ENCODE data around the gene ADPRS.

ADPRS gene

DNA sequence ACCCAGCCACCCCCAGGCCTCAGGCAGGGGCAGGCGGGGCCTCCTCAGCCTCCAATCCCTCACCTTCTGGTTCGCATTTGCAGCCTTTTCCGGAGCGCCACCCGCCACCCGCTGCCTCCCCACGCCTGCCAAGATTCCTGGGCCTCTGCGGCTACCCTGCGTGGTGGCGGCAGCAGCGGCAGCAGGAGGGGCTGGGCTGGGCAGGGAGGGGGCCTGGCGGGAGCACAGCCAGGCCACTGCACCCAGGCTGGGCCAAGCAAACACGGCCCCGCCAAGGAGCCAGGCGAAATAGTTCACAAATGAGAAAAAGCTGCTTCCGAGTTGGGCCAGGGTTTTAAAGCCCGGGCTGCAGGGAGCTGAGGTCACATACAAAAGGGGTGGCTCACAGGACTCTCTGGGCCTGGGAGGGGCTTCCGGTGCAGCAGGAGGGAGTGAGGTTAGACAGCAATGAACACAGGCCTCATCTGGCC lies 26.5 kb downstream of the ADPRS start:
- H3K9ac ChIP-seq (ENCODE audit: low read depth, low read length) = no peak overlapping the region
- no peak overlapping the region for H2AFZ ChIP-seq (ENCODE audit: low read depth, low read length)

DNA sequence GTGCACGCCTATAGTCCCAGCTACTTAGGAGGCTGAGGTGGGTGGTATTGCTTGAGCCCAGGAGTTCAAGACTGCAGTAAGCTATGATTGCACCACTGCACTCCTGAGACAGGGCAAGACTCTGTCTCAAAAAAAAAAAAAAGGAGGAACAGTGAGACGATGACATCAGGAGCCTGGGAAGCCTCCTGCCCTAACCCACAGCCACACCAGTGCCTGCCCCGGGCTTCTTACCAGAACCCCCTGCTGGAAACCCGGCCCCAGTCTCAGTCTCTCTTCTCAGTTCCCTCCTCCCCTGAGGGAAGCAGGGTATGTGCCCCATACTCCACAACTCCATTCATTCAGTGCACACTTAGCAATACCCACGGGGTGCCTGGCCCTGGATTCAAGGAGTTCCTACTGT lies 27.2 kb downstream of the ADPRS start:
- ATAC-seq (ENCODE audit: insufficient read depth, low read depth) = no peak
- Histone ChIP-seq H3K36me3 (ENCODE audit: insufficient read depth, low read length) (no peaks in the 10 kb centered on the region), H3K4me1 (ENCODE audit: insufficient read depth, low read length) (no peaks in the 10 kb centered on the region), H3K9ac (ENCODE audit: low read depth, low read length) (no peak overlapping the region), H4K20me1 (ENCODE audit: insufficient read depth, low read length) (no peaks in the 10 kb centered on the region), H3K4me2 (ENCODE audit: insufficient read depth, low read length) (no peak overlapping the region), H3K4me3 (ENCODE audit: low read depth in 1 of 2, low read length in 2 of 2) (no peak overlapping the region), H3K27ac (ENCODE audit: low read length) (no peak overlapping the region), H3K27me3 (ENCODE audit: insufficient read depth, low read length, poor library complexity) (no peaks in the 10 kb centered on the region), H2AFZ (ENCODE audit: low read depth, low read length) (no peak overlapping the region), H3K79me2 (ENCODE audit: insufficient read depth, low read length) (no peaks in the 10 kb centered on the region), H3K9me3 (ENCODE audit: insufficient read depth, low read length, severe bottlenecking) (no peaks in the 10 kb centered on the region)
- TF ChIP-seq, protein P1, sequence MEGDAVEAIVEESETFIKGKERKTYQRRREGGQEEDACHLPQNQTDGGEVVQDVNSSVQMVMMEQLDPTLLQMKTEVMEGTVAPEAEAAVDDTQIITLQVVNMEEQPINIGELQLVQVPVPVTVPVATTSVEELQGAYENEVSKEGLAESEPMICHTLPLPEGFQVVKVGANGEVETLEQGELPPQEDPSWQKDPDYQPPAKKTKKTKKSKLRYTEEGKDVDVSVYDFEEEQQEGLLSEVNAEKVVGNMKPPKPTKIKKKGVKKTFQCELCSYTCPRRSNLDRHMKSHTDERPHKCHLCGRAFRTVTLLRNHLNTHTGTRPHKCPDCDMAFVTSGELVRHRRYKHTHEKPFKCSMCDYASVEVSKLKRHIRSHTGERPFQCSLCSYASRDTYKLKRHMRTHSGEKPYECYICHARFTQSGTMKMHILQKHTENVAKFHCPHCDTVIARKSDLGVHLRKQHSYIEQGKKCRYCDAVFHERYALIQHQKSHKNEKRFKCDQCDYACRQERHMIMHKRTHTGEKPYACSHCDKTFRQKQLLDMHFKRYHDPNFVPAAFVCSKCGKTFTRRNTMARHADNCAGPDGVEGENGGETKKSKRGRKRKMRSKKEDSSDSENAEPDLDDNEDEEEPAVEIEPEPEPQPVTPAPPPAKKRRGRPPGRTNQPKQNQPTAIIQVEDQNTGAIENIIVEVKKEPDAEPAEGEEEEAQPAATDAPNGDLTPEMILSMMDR (IDR thresholded peaks at IDR 0.05; ENCODE audit: borderline replicate concordance, extremely low read depth, low read length, poor library complexity, severe bottlenecking) = no peak
- TF ChIP-seq EZH2 (IDR thresholded peaks at IDR 0.05; ENCODE audit: borderline replicate concordance, low read depth, low read length, severe bottlenecking) = no peak
- DNase-seq = no peak

More for the DNA sequence above, 26.5 kb downstream of the ADPRS start:
- Histone ChIP-seq H3K9me3 (ENCODE audit: insufficient read depth, low read length, severe bottlenecking) (no peaks in the 10 kb centered on the region), H3K27ac (ENCODE audit: low read length) (no peak overlapping the region), H3K4me1 (ENCODE audit: insufficient read depth, low read length) (no peaks in the 10 kb centered on the region), H3K4me2 (ENCODE audit: insufficient read depth, low read length) (no peak overlapping the region), H3K79me2 (ENCODE audit: insufficient read depth, low read length) (no peaks in the 10 kb centered on the region), H3K36me3 (ENCODE audit: insufficient read depth, low read length) (no peaks in the 10 kb centered on the region), H3K4me3 (ENCODE audit: low read depth in 1 of 2, low read length in 2 of 2) (no peak overlapping the region), H3K27me3 (ENCODE audit: insufficient read depth, low read length, poor library complexity) (no peaks in the 10 kb centered on the region), H4K20me1 (ENCODE audit: insufficient read depth, low read length) (no peaks in the 10 kb centered on the region)
- TF ChIP-seq EZH2 (IDR thresholded peaks at IDR 0.05; ENCODE audit: borderline replicate concordance, low read depth, low read length, severe bottlenecking) = no peak
- TF ChIP-seq, protein P1 (IDR thresholded peaks at IDR 0.05; ENCODE audit: borderline replicate concordance, extremely low read depth, low read length, poor library complexity, severe bottlenecking) = no peak
- DNase-seq = no peak
- no peak for ATAC-seq (ENCODE audit: insufficient read depth, low read depth)

DNA sequence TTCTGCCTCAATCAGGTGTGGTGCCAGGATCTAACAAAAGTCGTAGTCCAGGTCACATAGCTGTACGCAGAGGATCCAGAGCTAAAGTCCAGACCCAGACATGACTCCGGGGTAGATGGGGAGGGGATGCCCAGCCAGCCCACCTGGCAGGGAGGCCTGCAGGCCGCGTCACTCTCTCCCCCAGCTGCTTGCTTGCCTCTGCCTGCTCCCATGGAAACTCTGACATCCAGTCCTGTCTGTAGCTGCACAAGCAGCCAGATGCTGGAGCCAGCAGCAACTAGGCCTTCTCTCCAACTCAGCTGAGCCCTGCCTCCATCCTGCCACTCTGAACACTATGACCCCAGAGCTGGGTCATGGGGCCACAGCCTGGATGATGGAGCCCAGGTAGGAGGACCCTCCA lies 28.2 kb downstream of the ADPRS start:
- Histone ChIP-seq H4K20me1 (ENCODE audit: insufficient read depth, low read length) (no peaks in the 10 kb centered on the region), H3K79me2 (ENCODE audit: insufficient read depth, low read length) (no peaks in the 10 kb centered on the region), H3K27me3 (ENCODE audit: insufficient read depth, low read length, poor library complexity) (no peaks in the 10 kb centered on the region), H3K9ac (ENCODE audit: low read depth, low read length) (no peak overlapping the region), H2AFZ (ENCODE audit: low read depth, low read length) (no peak overlapping the region), H3K27ac (ENCODE audit: low read length) (no peak overlapping the region), H3K9me3 (ENCODE audit: insufficient read depth, low read length, severe bottlenecking) (no peaks in the 10 kb centered on the region), H3K36me3 (ENCODE audit: insufficient read depth, low read length) (no peaks in the 10 kb centered on the region), H3K4me3 (ENCODE audit: low read depth in 1 of 2, low read length in 2 of 2) (no peak overlapping the region), H3K4me1 (ENCODE audit: insufficient read depth, low read length) (no peaks in the 10 kb centered on the region), H3K4me2 (ENCODE audit: insufficient read depth, low read length) (no peak overlapping the region)
- TF ChIP-seq, protein P1 (IDR thresholded peaks at IDR 0.05; ENCODE audit: borderline replicate concordance, extremely low read depth, low read length, poor library complexity, severe bottlenecking) = no peak
- TF ChIP-seq EZH2 (IDR thresholded peaks at IDR 0.05; ENCODE audit: borderline replicate concordance, low read depth, low read length, severe bottlenecking) = no peak
- ATAC-seq (ENCODE audit: insufficient read depth, low read depth) = no peak
- DNase-seq = no peak

Measured in DND-41 (cell line).